Neural cell (in vitro differentiated cells): ENCODE data around the gene AMFR. TPM values are rescaled to one million over a fixed set of nuclear protein-coding genes. Genes with fewer than 3 reads are reported as not detected.

Source experiments
- H2AFZ ChIP-seq: fragments of 200-600, 300-800 bp; sonication (generic), shearing (Covaris generic); 2 replicates; pipeline ENCODE4 v1.6.0; 2014; ENCODE audit warnings: low read depth, mild to moderate bottlenecking, antibody characterized with exemption, low read length, moderate library complexity
- H3F3A ChIP-seq: fragments of 200-600 bp; shearing (Covaris generic); 2 replicates; pipeline ENCODE4 v1.6.1; 2016; ENCODE audit warnings: mild to moderate bottlenecking, moderate library complexity, mixed read lengths, antibody characterized with exemption, low read length; ENCODE audit not compliant: insufficient read depth, poor library complexity, severe bottlenecking
- H3K27ac ChIP-seq: fragments of 200-600, 300-800 bp; sonication (generic), shearing (Covaris generic); 2 replicates; pipeline ENCODE4 v1.5.1; 2014; ENCODE audit warnings: mild to moderate bottlenecking, low read length, moderate library complexity
- H3K27me3 ChIP-seq: fragments of 300-800, 200-600 bp; sonication (generic), shearing (Covaris generic); 2 replicates; pipeline ENCODE4 v1.6.0; 2014; ENCODE audit warnings: mild to moderate bottlenecking, low read depth, low read length, moderate library complexity; ENCODE audit not compliant: insufficient read depth
- H3K36me3 ChIP-seq: fragments of 300-800, 200-600 bp; sonication (generic), shearing (Covaris generic); 2 replicates; pipeline ENCODE4 v1.5.1; 2014; ENCODE audit warnings: mild to moderate bottlenecking, antibody characterized with exemption, low read length, moderate library complexity; ENCODE audit not compliant: insufficient read depth
- H3K4me2 ChIP-seq: fragments of 300-800, 200-600 bp; sonication (generic), shearing (Covaris generic); 2 replicates; pipeline ENCODE4 v1.6.0; 2014; ENCODE audit warnings: mild to moderate bottlenecking, low read length
- H3K4me3 ChIP-seq: fragments of 300-800, 200-600 bp; sonication (generic), shearing (Covaris generic); 2 replicates; pipeline ENCODE4 v1.5.1; 2014; ENCODE audit warnings: mild to moderate bottlenecking, low read length, moderate library complexity
- H3K79me2 ChIP-seq: fragments of 200-600 bp; shearing (Covaris generic); replicated peaks from 2 replicates; pipeline ENCODE4 v1.6.0; 2014; ENCODE audit warnings: mild to moderate bottlenecking, low read length, moderate library complexity; ENCODE audit not compliant: insufficient read depth
- H3K9ac ChIP-seq: fragments of 300-800, 200-600 bp; sonication (generic), shearing (Covaris generic); 2 replicates; pipeline ENCODE4 v1.6.1; 2016; ENCODE audit warnings: mild to moderate bottlenecking, low read length, mixed read lengths
- H3K9me2 ChIP-seq: fragments of 200-600 bp; shearing (Covaris generic); 2 replicates; pipeline ENCODE4 v1.6.1; 2016; ENCODE audit warnings: mild to moderate bottlenecking, low read length, mixed read lengths; ENCODE audit not compliant: insufficient read depth
- H3K9me3 ChIP-seq: fragments of 200-600, 300-800 bp; sonication (generic), shearing (Covaris generic); 2 replicates; pipeline ENCODE4 v1.6.1; 2016; ENCODE audit warnings: mild to moderate bottlenecking, mixed run types, low read length, moderate library complexity, mixed read lengths
- H4K20me1 ChIP-seq: fragments of 200-600 bp; shearing (Covaris generic); 2 replicates; pipeline ENCODE4 v1.6.1; 2016; ENCODE audit warnings: mild to moderate bottlenecking, mixed run types; ENCODE audit not compliant: insufficient read depth
- EZH2 ChIP-seq: fragments of 200-600, 300-800 bp; shearing (Covaris generic), sonication (generic); IDR thresholded peaks from 2 replicates; pipeline ENCODE4 v1.6.1; 2014; ENCODE audit warnings: antibody characterized with exemption, low read length, borderline replicate concordance, mild to moderate bottlenecking; ENCODE audit not compliant: insufficient read depth, poor library complexity, severe bottlenecking
- MXI1 ChIP-seq: fragments of 450-650 bp; conservative IDR thresholded peaks from 2 replicates; pipeline ENCODE4 v1.6.1; 2014; ENCODE audit warnings: antibody characterized with exemption, mild to moderate bottlenecking; ENCODE audit not compliant: poor library complexity, severe bottlenecking
- POLR2AphosphoS5 ChIP-seq: IDR thresholded peaks from 2 replicates; pipeline ENCODE4 v1.6.1; 2012
- RAD21 ChIP-seq: fragments of 450-650 bp; conservative IDR thresholded peaks from 2 replicates; pipeline ENCODE4 v1.6.1; 2014; ENCODE audit warnings: antibody characterized with exemption, mild to moderate bottlenecking, moderate library complexity
- SMC3 ChIP-seq: fragments of 450-650 bp; conservative IDR thresholded peaks from 2 replicates; pipeline ENCODE4 v1.6.1; 2014; ENCODE audit warnings: antibody characterized with exemption, mild to moderate bottlenecking, moderate library complexity; ENCODE audit not compliant: poor library complexity
- TAF1 ChIP-seq: IDR thresholded peaks from 2 replicates; pipeline ENCODE4 v1.6.1; 2012; ENCODE audit warnings: low read depth
- polyA plus RNA-seq: library from polyadenylated mRNA; depleted of rRNA; stranded (reverse); fragments of >200 nt; gene quantifications from 2 replicates; pipeline ENCODE4 v1.2.3, GENCODE V29; 2014
- TF ChIP-seq, protein P1 (sequence below): IDR thresholded peaks from 2 replicates; pipeline ENCODE4 v1.6.1; 2012; ENCODE audit warnings: borderline replicate concordance

The AMFR gene
- polyA plus RNA-seq, 1 donor from 2014 or later, result 101 TPM

DNA sequence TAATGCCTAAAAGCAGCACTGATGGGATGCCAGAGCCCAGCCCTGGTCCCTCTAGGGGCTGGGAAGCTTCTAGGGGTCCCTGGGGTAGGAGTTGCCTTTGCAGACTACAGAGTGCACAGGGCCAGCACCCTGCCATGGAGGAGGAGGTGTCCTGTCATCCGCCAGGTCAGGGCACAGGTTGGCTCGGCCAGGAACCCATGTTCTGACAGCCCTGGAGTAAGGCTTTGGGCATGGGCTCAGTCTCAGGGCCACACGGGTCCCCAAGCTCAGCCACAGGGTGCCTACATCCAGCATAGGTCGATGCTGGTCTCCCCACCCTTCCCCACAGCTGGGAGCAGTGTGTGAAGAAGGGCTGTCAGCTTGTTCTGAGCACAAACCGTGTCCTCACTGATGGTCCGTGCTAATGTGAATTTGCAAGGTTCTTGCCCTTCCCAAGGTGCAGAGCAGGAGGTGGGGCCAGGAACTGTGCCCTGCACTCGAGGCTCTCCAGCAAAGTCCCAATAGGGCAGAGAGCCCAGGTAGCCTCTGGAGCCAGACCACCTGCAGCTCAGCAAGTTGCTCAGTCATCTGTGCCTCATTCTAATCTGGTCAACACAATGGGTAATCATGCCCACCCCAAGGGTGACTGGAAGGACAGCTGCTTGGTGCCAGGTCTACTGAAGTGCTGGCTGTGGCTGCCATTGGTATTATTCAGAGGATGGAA lies 72.8 kb downstream of the AMFR start:
- H3K9me2 ChIP-seq, result no peaks in the 10 kb centered on the region
- H4K20me1 ChIP-seq, result no peaks in the 10 kb centered on the region
- no peak overlapping the region for H3K27ac ChIP-seq
- no peaks in the 10 kb centered on the region for H3K9me3 ChIP-seq
- no peaks in the 10 kb centered on the region for H3K36me3 ChIP-seq
- H3K9ac ChIP-seq, result no peak overlapping the region
- no peak overlapping the region for H3K4me3 ChIP-seq
- TF ChIP-seq MXI1, result no peak
- peak; percentile 40 for TF ChIP-seq POLR2AphosphoS5
- no peaks in the 10 kb centered on the region for H3K27me3 ChIP-seq
- no peak overlapping the region for H2AFZ ChIP-seq
- no peaks in the 10 kb centered on the region for H3K79me2 ChIP-seq
- no peaks in the 10 kb centered on the region for H3F3A ChIP-seq
- H3K4me2 ChIP-seq, result no peak overlapping the region

DNA sequence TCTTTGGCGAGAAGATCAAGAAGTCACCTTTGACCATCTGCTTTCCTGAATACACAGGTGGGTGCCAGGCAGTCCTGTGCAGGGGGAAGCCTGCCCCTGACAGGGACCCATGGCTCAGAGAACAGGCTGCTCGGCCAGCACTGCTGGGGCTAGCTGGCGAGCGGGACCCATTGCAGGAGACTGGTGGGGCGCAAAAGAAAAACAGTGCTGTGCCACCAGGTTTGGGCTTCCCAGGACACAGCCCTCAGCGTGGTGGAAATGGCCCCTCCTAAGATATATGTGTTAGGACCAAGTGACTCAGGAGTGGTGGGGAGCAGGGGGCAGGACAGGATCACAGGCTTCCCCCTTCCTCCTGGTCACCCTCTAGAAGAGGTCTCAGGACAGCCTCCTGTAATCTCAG lies 73.9 kb downstream of the AMFR start:
- H3K36me3 ChIP-seq, result no peaks in the 10 kb centered on the region
- H3K9me3 ChIP-seq, result no peaks in the 10 kb centered on the region
- no peak overlapping the region for H2AFZ ChIP-seq
- no peaks in the 10 kb centered on the region for H4K20me1 ChIP-seq
- no peaks in the 10 kb centered on the region for H3K27me3 ChIP-seq
- no peaks in the 10 kb centered on the region for H3K79me2 ChIP-seq
- H3K27ac ChIP-seq, result no peak overlapping the region
- no peak overlapping the region for H3K4me3 ChIP-seq
- H3K9me2 ChIP-seq, result no peaks in the 10 kb centered on the region
- H3K4me2 ChIP-seq, result no peak overlapping the region
- no peaks in the 10 kb centered on the region for H3F3A ChIP-seq
- no peak overlapping the region for H3K9ac ChIP-seq
- TF ChIP-seq MXI1 (no peak), EZH2 (no peak), RAD21 (no peak)

DNA sequence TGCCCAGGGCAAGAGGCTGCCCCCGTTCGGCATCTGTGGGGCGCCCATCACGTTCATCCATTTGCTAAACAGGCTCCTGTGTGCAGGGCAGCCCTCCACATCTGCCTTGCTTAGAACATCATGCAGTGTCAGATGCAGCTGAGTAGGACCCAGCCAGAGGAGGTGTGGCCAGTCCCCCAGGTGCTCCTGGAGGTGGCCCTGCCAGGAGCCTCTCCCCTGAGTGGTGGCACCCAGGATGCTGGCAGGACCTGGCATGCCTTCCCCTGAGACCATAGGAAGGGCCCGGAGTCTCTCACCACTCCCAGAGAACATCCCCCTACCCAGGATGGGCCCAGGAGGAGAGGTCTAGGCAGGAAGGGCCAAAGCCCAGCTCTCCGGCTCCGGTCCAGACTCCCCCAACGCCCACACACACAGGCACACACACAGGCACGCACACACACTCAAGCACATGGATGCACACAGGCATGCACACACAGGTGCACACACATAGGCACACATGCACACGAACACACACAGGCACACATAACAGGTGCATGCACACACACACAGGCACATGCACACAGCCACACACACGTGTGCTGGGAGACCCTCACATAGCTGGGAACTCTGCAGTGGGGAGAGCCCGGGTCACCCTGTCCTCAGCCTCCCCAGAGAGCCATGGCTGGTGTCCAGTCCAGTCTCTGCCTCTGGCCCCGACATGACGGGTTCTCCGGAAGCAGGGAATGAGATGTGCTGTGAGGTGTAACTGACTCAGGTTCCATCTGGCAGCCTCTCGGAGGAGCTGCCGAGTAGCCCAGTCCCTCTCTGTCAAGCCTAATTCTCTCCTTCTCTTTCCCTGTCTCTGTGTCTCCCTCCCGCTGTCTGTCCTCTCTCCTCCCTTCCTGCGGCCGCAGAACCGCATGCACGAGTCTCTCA lies 74.6 kb downstream of the AMFR start:
- Histone ChIP-seq H3K9me3 (no peaks in the 10 kb centered on the region), H3K36me3 (no peaks in the 10 kb centered on the region), H3K9me2 (no peaks in the 10 kb centered on the region), H3K79me2 (no peaks in the 10 kb centered on the region), H3K27ac (no peak overlapping the region), H3F3A (no peaks in the 10 kb centered on the region), H2AFZ (no peak overlapping the region), H3K9ac (no peak overlapping the region), H3K27me3 (no peaks in the 10 kb centered on the region), H3K4me3 (no peak overlapping the region), H3K4me2 (no peak overlapping the region), H4K20me1 (no peaks in the 10 kb centered on the region)
- no peak for TF ChIP-seq SMC3
- no peak for TF ChIP-seq MXI1
- TF ChIP-seq EZH2, result no peak
- TF ChIP-seq TAF1, result no peak
- TF ChIP-seq, protein P1, sequence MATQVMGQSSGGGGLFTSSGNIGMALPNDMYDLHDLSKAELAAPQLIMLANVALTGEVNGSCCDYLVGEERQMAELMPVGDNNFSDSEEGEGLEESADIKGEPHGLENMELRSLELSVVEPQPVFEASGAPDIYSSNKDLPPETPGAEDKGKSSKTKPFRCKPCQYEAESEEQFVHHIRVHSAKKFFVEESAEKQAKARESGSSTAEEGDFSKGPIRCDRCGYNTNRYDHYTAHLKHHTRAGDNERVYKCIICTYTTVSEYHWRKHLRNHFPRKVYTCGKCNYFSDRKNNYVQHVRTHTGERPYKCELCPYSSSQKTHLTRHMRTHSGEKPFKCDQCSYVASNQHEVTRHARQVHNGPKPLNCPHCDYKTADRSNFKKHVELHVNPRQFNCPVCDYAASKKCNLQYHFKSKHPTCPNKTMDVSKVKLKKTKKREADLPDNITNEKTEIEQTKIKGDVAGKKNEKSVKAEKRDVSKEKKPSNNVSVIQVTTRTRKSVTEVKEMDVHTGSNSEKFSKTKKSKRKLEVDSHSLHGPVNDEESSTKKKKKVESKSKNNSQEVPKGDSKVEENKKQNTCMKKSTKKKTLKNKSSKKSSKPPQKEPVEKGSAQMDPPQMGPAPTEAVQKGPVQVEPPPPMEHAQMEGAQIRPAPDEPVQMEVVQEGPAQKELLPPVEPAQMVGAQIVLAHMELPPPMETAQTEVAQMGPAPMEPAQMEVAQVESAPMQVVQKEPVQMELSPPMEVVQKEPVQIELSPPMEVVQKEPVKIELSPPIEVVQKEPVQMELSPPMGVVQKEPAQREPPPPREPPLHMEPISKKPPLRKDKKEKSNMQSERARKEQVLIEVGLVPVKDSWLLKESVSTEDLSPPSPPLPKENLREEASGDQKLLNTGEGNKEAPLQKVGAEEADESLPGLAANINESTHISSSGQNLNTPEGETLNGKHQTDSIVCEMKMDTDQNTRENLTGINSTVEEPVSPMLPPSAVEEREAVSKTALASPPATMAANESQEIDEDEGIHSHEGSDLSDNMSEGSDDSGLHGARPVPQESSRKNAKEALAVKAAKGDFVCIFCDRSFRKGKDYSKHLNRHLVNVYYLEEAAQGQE, result no peak
